ENCODE data around the gene DDX52.
A peak's percentile ranks its signal among the peaks of the same experiment; 100 is the strongest.
"Not testable (repeated sequence)": the region's sequence is repeated elsewhere in the genome, so short reads cannot be mapped to it uniquely, and the experiment has no call there.

The DDX52 gene

GRCh38 chr17:37616430-37616829, 26.8 kb downstream of the DDX52 start:
- not testable (repeated sequence) for H2AK5ac ChIP-seq (ENCODE audit: low read length); H3K9me3 ChIP-seq (ENCODE audit: insufficient read depth, low read depth, low read length); H2AFZ ChIP-seq (ENCODE audit: insufficient read depth, low read length, poor library complexity); H4K8ac ChIP-seq (ENCODE audit: low read depth, low read length); H2BK120ac ChIP-seq (ENCODE audit: insufficient read depth, low read length, poor library complexity); H3K9ac ChIP-seq (ENCODE audit: low read length); H3K27me3 ChIP-seq (ENCODE audit: insufficient read depth, low read length); H3K23ac ChIP-seq (ENCODE audit: low read length); H2BK5ac ChIP-seq (ENCODE audit: low read depth, low read length, poor library complexity); H2BK12ac ChIP-seq (ENCODE audit: low read length); DNase-seq; H4K12ac ChIP-seq (ENCODE audit: low read depth, low read length); H3K79me2 ChIP-seq (ENCODE audit: control insufficient read depth, insufficient read depth, low read length, poor library complexity); H3K14ac ChIP-seq (ENCODE audit: low read length); H3K4ac ChIP-seq (ENCODE audit: low read depth, low read length); H3K4me2 ChIP-seq (ENCODE audit: low read length); H3K4me1 ChIP-seq (ENCODE audit: control insufficient read depth in 1 of 2, insufficient read depth in 2 of 2, low read length in 2 of 2); H3K27ac ChIP-seq (ENCODE audit: low read depth, low read length); H3K18ac ChIP-seq (ENCODE audit: low read length); H3K79me1 ChIP-seq (ENCODE audit: low read length); H3K4me3 ChIP-seq (ENCODE audit: low read depth, low read length); H4K91ac ChIP-seq (ENCODE audit: low read depth, low read length)
- no CpG with 5 or more reads among the region's 6 CpGs for WGBS (ENCODE audit: extremely low coverage, insufficient coverage, insufficient read length)
- peaks cover 11 to 17% of the 10 kb centered on the region in 2 experiments for H3K36me3 ChIP-seq (ENCODE audit: control insufficient read depth in 1 of 2, insufficient read depth in 2 of 2, low read length in 2 of 2)

- Histone ChIP-seq H2BK5ac (ENCODE audit: low read depth, low read length, poor library complexity) (no peak overlapping the region), H3K9me3 (ENCODE audit: insufficient read depth, low read depth, low read length) (no peaks in the 10 kb centered on the region), H3K4ac (ENCODE audit: low read depth, low read length) (no peak overlapping the region), H3K4me1 (ENCODE audit: control insufficient read depth in 1 of 2, insufficient read depth in 2 of 2, low read length in 2 of 2) (no peaks in the 10 kb centered on the region), H3K4me3 (ENCODE audit: low read depth, low read length) (no peak overlapping the region), H3K27ac (ENCODE audit: low read depth, low read length) (no peak overlapping the region), H3K9ac (ENCODE audit: low read length) (no peak overlapping the region), H3K27me3 (ENCODE audit: insufficient read depth, low read length) (no peaks in the 10 kb centered on the region), H3K4me2 (ENCODE audit: low read length) (no peak overlapping the region), H2AFZ (ENCODE audit: insufficient read depth, low read length, poor library complexity) (no peak overlapping the region), H4K8ac (ENCODE audit: low read depth, low read length) (no peak overlapping the region), H4K12ac (ENCODE audit: low read depth, low read length) (no peak overlapping the region), H3K18ac (ENCODE audit: low read length) (no peak overlapping the region), H2BK120ac (ENCODE audit: insufficient read depth, low read length, poor library complexity) (no peak overlapping the region), H3K36me3 (ENCODE audit: control insufficient read depth in 1 of 2, insufficient read depth in 2 of 2, low read length in 2 of 2) (peaks cover 11% of the 10 kb centered on the region in 2 experiments), H4K91ac (ENCODE audit: low read depth, low read length) (no peak overlapping the region), H3K23ac (ENCODE audit: low read length) (no peak overlapping the region), H3K79me1 (ENCODE audit: low read length) (no peaks in the 10 kb centered on the region), H2BK12ac (ENCODE audit: low read length) (no peak overlapping the region), H2AK5ac (ENCODE audit: low read length) (no peak overlapping the region), H3K79me2 (ENCODE audit: control insufficient read depth, insufficient read depth, low read length, poor library complexity) (no peaks in the 10 kb centered on the region), H3K14ac (ENCODE audit: low read length) (no peak overlapping the region)
- WGBS (ENCODE audit: extremely low coverage, insufficient coverage, insufficient read length), result no CpG with 5 or more reads among the region's 2 CpGs
- DNase-seq, result peak in 1 of 2 donors; percentile 22
Observed at GRCh38 chr17:37614823-37615222, 28.4 kb downstream of the DDX52 start.

GRCh38 chr17:37614391-37614790, 28.9 kb downstream of the DDX52 start:
- Histone ChIP-seq H2AFZ (ENCODE audit: insufficient read depth, low read length, poor library complexity) (no peak overlapping the region), H3K4ac (ENCODE audit: low read depth, low read length) (no peak overlapping the region), H3K9ac (ENCODE audit: low read length) (no peak overlapping the region), H3K9me3 (ENCODE audit: insufficient read depth, low read depth, low read length) (no peaks in the 10 kb centered on the region), H3K4me2 (ENCODE audit: low read length) (no peak overlapping the region), H3K14ac (ENCODE audit: low read length) (no peak overlapping the region), H3K79me1 (ENCODE audit: low read length) (no peaks in the 10 kb centered on the region), H4K12ac (ENCODE audit: low read depth, low read length) (no peak overlapping the region), H3K4me1 (ENCODE audit: control insufficient read depth in 1 of 2, insufficient read depth in 2 of 2, low read length in 2 of 2) (no peaks in the 10 kb centered on the region), H3K23ac (ENCODE audit: low read length) (no peak overlapping the region), H4K91ac (ENCODE audit: low read depth, low read length) (no peak overlapping the region), H2AK5ac (ENCODE audit: low read length) (no peak overlapping the region), H2BK5ac (ENCODE audit: low read depth, low read length, poor library complexity) (no peak overlapping the region), H2BK120ac (ENCODE audit: insufficient read depth, low read length, poor library complexity) (no peak overlapping the region), H3K27ac (ENCODE audit: low read depth, low read length) (no peak overlapping the region), H3K18ac (ENCODE audit: low read length) (no peak overlapping the region), H2BK12ac (ENCODE audit: low read length) (no peak overlapping the region), H3K79me2 (ENCODE audit: control insufficient read depth, insufficient read depth, low read length, poor library complexity) (no peaks in the 10 kb centered on the region), H4K8ac (ENCODE audit: low read depth, low read length) (no peak overlapping the region), H3K36me3 (ENCODE audit: control insufficient read depth in 1 of 2, insufficient read depth in 2 of 2, low read length in 2 of 2) (peaks cover 11% of the 10 kb centered on the region in 2 experiments), H3K27me3 (ENCODE audit: insufficient read depth, low read length) (no peaks in the 10 kb centered on the region), H3K4me3 (ENCODE audit: low read depth, low read length) (no peak overlapping the region)
- no CpG with 5 or more reads among the region's 5 CpGs for WGBS (ENCODE audit: extremely low coverage, insufficient coverage, insufficient read length)
- DNase-seq, result peak; percentile 6 to 66

GRCh38 chr17:37610971-37611370, 32.3 kb downstream of the DDX52 start:
- Histone ChIP-seq H2BK12ac (ENCODE audit: low read length) (no peak overlapping the region), H2AK5ac (ENCODE audit: low read length) (no peak overlapping the region), H4K8ac (ENCODE audit: low read depth, low read length) (no peak overlapping the region), H3K4me1 (ENCODE audit: control insufficient read depth in 1 of 2, insufficient read depth in 2 of 2, low read length in 2 of 2) (no peaks in the 10 kb centered on the region), H3K79me1 (ENCODE audit: low read length) (peaks cover 4% of the 10 kb centered on the region), H2BK5ac (ENCODE audit: low read depth, low read length, poor library complexity) (no peak overlapping the region), H3K79me2 (ENCODE audit: control insufficient read depth, insufficient read depth, low read length, poor library complexity) (peaks cover 4% of the 10 kb centered on the region), H3K9ac (ENCODE audit: low read length) (no peak overlapping the region), H3K4me3 (ENCODE audit: low read depth, low read length) (no peak overlapping the region), H3K9me3 (ENCODE audit: insufficient read depth, low read depth, low read length) (no peaks in the 10 kb centered on the region), H3K23ac (ENCODE audit: low read length) (no peak overlapping the region), H3K27ac (ENCODE audit: low read depth, low read length) (no peak overlapping the region), H2BK120ac (ENCODE audit: insufficient read depth, low read length, poor library complexity) (no peak overlapping the region), H3K27me3 (ENCODE audit: insufficient read depth, low read length) (no peaks in the 10 kb centered on the region), H4K91ac (ENCODE audit: low read depth, low read length) (no peak overlapping the region), H3K18ac (ENCODE audit: low read length) (no peak overlapping the region), H4K12ac (ENCODE audit: low read depth, low read length) (no peak overlapping the region), H3K36me3 (ENCODE audit: control insufficient read depth in 1 of 2, insufficient read depth in 2 of 2, low read length in 2 of 2) (peaks cover 4 to 9% of the 10 kb centered on the region in 2 experiments), H3K14ac (ENCODE audit: low read length) (no peak overlapping the region), H2AFZ (ENCODE audit: insufficient read depth, low read length, poor library complexity) (no peak overlapping the region), H3K4me2 (ENCODE audit: low read length) (no peak overlapping the region), H3K4ac (ENCODE audit: low read depth, low read length) (no peak overlapping the region)
- WGBS (ENCODE audit: extremely low coverage, insufficient coverage, insufficient read length), result no CpG with 5 or more reads among the region's 1 CpG
- no peak for DNase-seq
